K562 (cell line): Measurements from ENCODE around the gene UBN1. TPM values are rescaled to one million over a fixed set of nuclear protein-coding genes. Genes with fewer than 3 reads are reported as not detected.

Experiments used
- ATAC-seq: fragments of 200-7000 bp; cut with Tn5 transposase; 3 replicates; pipeline ENCODE4 v1.9.1; 2020; ENCODE audit warnings: moderate library complexity
- BruUV-seq: library from RNA; stranded (reverse); fragments of 400-500 nt; replicated peaks from 2 replicates; lab custom pipeline; 2021; lab: Mats Ljungman, UMichigan
- CTCF ChIA-PET: fragments of 300-600 bp; formaldehyde crosslinking; extraction: SDS; loops from one replicate; lab custom pipeline; 2021; ENCODE audit warnings: low intra/inter-chr PET ratio; lab: Yijun Ruan, JAX
- POLR2A ChIA-PET: fragments of 300-600, 350-650 bp; sonication (Branson Sonifier 250); formaldehyde crosslinking; extraction: SDS; loops from one replicate; lab custom pipeline; 2021; ENCODE audit warnings: antibody characterized with exemption, inconsistent platforms; lab: Yijun Ruan, JAX
- DNase-seq, 4 experiments: peaks; one replicate each; pipeline versions ENCODE4 v3.0.0 to v3.0.0-alpha.2; 2011 to 2018; ENCODE audit warnings: low spot score in 3 of 4, mixed read lengths in 3 of 4; ENCODE audit errors: extremely low read depth in 1 of 4
- FAIRE-seq: peaks from 2 replicates; lab custom pipeline; 2011; peaks lifted over from hg19 to GRCh38; lab: Jason Lieb, UNC
- H2AFZ ChIP-seq: 2 replicates; pipeline ENCODE4 v1.6.0; 2011; ENCODE audit warnings: low read depth, low read length, control low read depth, inconsistent platforms
- H3K27ac ChIP-seq: fragments of 200-600 bp; 3 replicates; pipeline ENCODE4 v1.8.0; 2011; ENCODE audit warnings: low read depth, mild to moderate bottlenecking, control low read depth, inconsistent platforms, low read length, moderate library complexity, mixed read lengths; ENCODE audit errors: extremely low read depth
- H3K27me3 ChIP-seq, 2 experiments: fragments of 300-600 bp in 1 of 2; 2 replicates in 1 of 2; 3 replicates in 1 of 2; pipeline versions ENCODE4 v1.6.0 to v1.8.0; 2011; ENCODE audit warnings: inconsistent platforms in 2 of 2, low read length in 2 of 2, mild to moderate bottlenecking in 1 of 2, mixed read lengths in 1 of 2, moderate library complexity in 1 of 2; ENCODE audit not compliant: control insufficient read depth in 2 of 2, insufficient read depth in 2 of 2
- H3K36me3 ChIP-seq: fragments of 300-600 bp; 3 replicates; pipeline ENCODE4 v1.8.0; 2011; ENCODE audit warnings: mild to moderate bottlenecking, low read length, inconsistent platforms; ENCODE audit not compliant: control insufficient read depth, insufficient read depth
- H3K4me1 ChIP-seq, 2 experiments: fragments of 200-600 bp in 1 of 2; replicated peaks in 1 of 2; 2 replicates in 1 of 2; 3 replicates in 1 of 2; pipeline versions ENCODE4 v1.5.1 to v1.8.0; 2011; ENCODE audit warnings: inconsistent platforms in 2 of 2, low read length in 2 of 2, mild to moderate bottlenecking in 1 of 2, mixed read lengths in 1 of 2, moderate library complexity in 1 of 2; ENCODE audit not compliant: control insufficient read depth in 2 of 2, insufficient read depth in 2 of 2
- H3K4me2 ChIP-seq: 2 replicates; pipeline ENCODE4 v1.6.1; 2011; ENCODE audit warnings: low read length, control low read depth, inconsistent platforms, mixed read lengths; ENCODE audit not compliant: insufficient read depth
- H3K4me3 ChIP-seq: fragments of 200-600 bp; sonication (generic), shearing (Covaris generic); 2 replicates; pipeline ENCODE4 v1.5.1; 2016; ENCODE audit warnings: control low read depth, inconsistent platforms
- H3K79me2 ChIP-seq: fragments of 200-600 bp; 3 replicates; pipeline ENCODE4 v1.8.0; 2011; ENCODE audit warnings: low read length, inconsistent platforms; ENCODE audit not compliant: control insufficient read depth, insufficient read depth
- H3K9ac ChIP-seq, 2 experiments: 2 replicates each; pipeline versions ENCODE4 v1.6.0 to v1.6.1; 2011; ENCODE audit warnings: low read depth in 2 of 2, low read length in 2 of 2, control low read depth in 1 of 2, inconsistent platforms in 1 of 2, mild to moderate bottlenecking in 1 of 2, mixed read lengths in 1 of 2; ENCODE audit not compliant: insufficient read depth in 1 of 2
- H3K9me1 ChIP-seq: one replicate; pipeline ENCODE4 v1.6.0; 2011; ENCODE audit warnings: inconsistent platforms, mild to moderate bottlenecking, low read length, moderate library complexity; ENCODE audit not compliant: control insufficient read depth, insufficient read depth
- H3K9me3 ChIP-seq: replicated peaks from 2 replicates; pipeline ENCODE4 v1.5.1; 2011; ENCODE audit warnings: low read depth, low read length, inconsistent platforms; ENCODE audit not compliant: control insufficient read depth, insufficient read depth
- H4K20me1 ChIP-seq: replicated peaks from 2 replicates; pipeline ENCODE4 v1.6.1; 2011; ENCODE audit warnings: low read length, inconsistent platforms, mixed read lengths; ENCODE audit not compliant: control insufficient read depth, insufficient read depth
- ADNP ChIP-seq: fragments of 200-800 bp; sonication (Bioruptor generic); IDR thresholded peaks from 2 replicates; pipeline ENCODE4 v1.6.1; 2016; ENCODE audit warnings: missing genetic modification characterization, missing compliant biosample characterization
- ATF3 ChIP-seq, 2 experiments: fragments of 450-650 bp in 1 of 2; sonication (generic) in 1 of 2; formaldehyde crosslinking in 1 of 2; IDR thresholded peaks in 1 of 2; conservative IDR thresholded peaks in 1 of 2; 2 replicates each; pipeline versions ENCODE4 v1.6.1 to v1.8.1; 2016 to 2023; ENCODE audit warnings: mild to moderate bottlenecking in 2 of 2, moderate library complexity in 2 of 2, inconsistent platforms in 1 of 2, missing genetic modification reagents in 1 of 2
- CHCHD3 ChIP-seq: fragments of 250-450 bp; sonication (Bioruptor Pico); IDR thresholded peaks from 2 replicates; pipeline ENCODE4 v2.1.2; 2022; ENCODE audit warnings: mild to moderate bottlenecking
- EP400 ChIP-seq: fragments of 450-650 bp; IDR thresholded peaks from 2 replicates; pipeline ENCODE4 v1.6.1; 2017; ENCODE audit warnings: antibody characterized with exemption, mild to moderate bottlenecking, moderate library complexity
- ETS1 ChIP-seq: conservative IDR thresholded peaks from 2 replicates; pipeline ENCODE4 v1.6.1; 2011; ENCODE audit warnings: low read depth, mild to moderate bottlenecking, low read length; ENCODE audit not compliant: control insufficient read depth
- GATA2 ChIP-seq: sonication (generic); formaldehyde crosslinking; IDR thresholded peaks from 2 replicates; pipeline ENCODE4 v1.4.0; 2020; ENCODE audit warnings: mild to moderate bottlenecking, missing genetic modification reagents
- MNT ChIP-seq, 2 experiments: fragments of 450-650 bp; conservative IDR thresholded peaks; 2 replicates each; pipeline ENCODE4 v1.6.1; 2017; ENCODE audit warnings: mild to moderate bottlenecking in 2 of 2, moderate library complexity in 2 of 2
- POLR2AphosphoS5 ChIP-seq: IDR thresholded peaks from 2 replicates; pipeline ENCODE4 v1.6.1; 2011; ENCODE audit warnings: mild to moderate bottlenecking, low read depth, low read length, moderate library complexity; ENCODE audit not compliant: control insufficient read depth, insufficient read depth
- SIX5 ChIP-seq, 2 experiments: IDR thresholded peaks; 2 replicates each; pipeline ENCODE4 v1.6.1; 2011; ENCODE audit warnings: low read length in 2 of 2, borderline replicate concordance in 1 of 2, low read depth in 1 of 2, mild to moderate bottlenecking in 1 of 2, moderate library complexity in 1 of 2; ENCODE audit not compliant: insufficient read depth in 1 of 2
- TRIM25 ChIP-seq: fragments of 450-650 bp; IDR thresholded peaks from 2 replicates; pipeline ENCODE4 v1.7.0; 2016; ENCODE audit warnings: borderline replicate concordance
- WGBS: fragments of 100-300 bp; shearing (Covaris generic); methylation state at CpG from one replicate; pipeline ENCODE4 v1.1.6; 2016; ENCODE audit warnings: low coverage, mixed read lengths; ENCODE audit not compliant: insufficient coverage; ENCODE audit errors: missing lambda C conversion rate; 5-methylcytosine and 5-hydroxymethylcytosine counted together
- in situ Hi-C: fragments of 300-500 bp; cut with MboI; formaldehyde crosslinking; loops from 4 replicates; pipeline ENCODE4 v1.15.0; 2018; ENCODE audit warnings: inconsistent platforms, mixed read lengths
- intact Hi-C: fragments of 100-400 bp; cut with micrococcal nuclease; formaldehyde crosslinking; loops from 2 replicates; pipeline ENCODE4 v1.14.2; 2022
- polyA plus RNA-seq, 8 experiments: library from polyadenylated mRNA; depleted of rRNA in 4 of 8; stranded (reverse) in 5 of 8; unstranded in 3 of 8; fragments of >200 nt; fragmentation: Nextera tagmentation in 2 of 8; fragmentation: Illumina TruSeq in 1 of 8; extraction: Ambion mirVana in 2 of 8; extraction: Trizol in 1 of 8; gene quantifications; 2 replicates each; pipeline versions ENCODE4 v1.2.1 to v1.2.3, GENCODE V29; 2011 to 2014; ENCODE audit warnings: inconsistent platforms in 1 of 8, missing spikeins in 1 of 8
- total RNA-seq, 7 experiments: library from RNA; depleted of rRNA in 6 of 7; stranded (reverse); fragments of >200 nt in 6 of 7; fragmentation: Illumina TruSeq in 2 of 7; extraction: Trizol in 2 of 7; gene quantifications; 2 replicates each; pipeline versions ENCODE4 v1.2.1 to v1.2.3, GENCODE V29; 2011 to 2021; ENCODE audit warnings: low replicate concordance in 1 of 7

Gene UBN1
- total and polyA plus RNA-seq, 9 of the 15 experiments (the other 6 are each of a cell fraction or from before 2014, with no cell fraction given) = 1.5 to 45.7 (median 20.6) TPM

- H3K4me2 ChIP-seq = peak overlapping the region; percentile 39; the same call in 1 of the 2 replicates
- TF ChIP-seq SIX5 (IDR thresholded peaks at IDR 0.05; ENCODE audit: borderline replicate concordance in 1 of 2, insufficient read depth in 1 of 2, low read depth in 1 of 2, low read length in 2 of 2) = no peak
- no peak for TF ChIP-seq ETS1
- 0 out of 2 replicates have a peak, but pooled peaks have one; percentile 15 for TF ChIP-seq EP400
- TF ChIP-seq MNT (conservative IDR thresholded peaks at IDR 0.05) = peak; percentile 27 to 39; a peak in 1 of 4 replicates
- TF ChIP-seq ADNP = no peak
- peak; percentile 39; the same call in 1 of the 2 replicates for TF ChIP-seq ATF3 (IDR thresholded peaks at IDR 0.05)
- no peak for TF ChIP-seq ATF3 (CRISPR knock-in tag; conservative IDR thresholded peaks at IDR 0.05)
- TF ChIP-seq CHCHD3 (CRISPR knock-in tag) = no peak
- no peak for TF ChIP-seq TRIM25
- TF ChIP-seq POLR2AphosphoS5 = no peak
- no peak for TF ChIP-seq GATA2 (CRISPR knock-in tag)
Observed at GRCh38 chr16:4852221-4852872, 5.1 kb downstream of the UBN1 start.

More at GRCh38 chr16:4852221-4852872, 5.1 kb downstream of the UBN1 start:
- WGBS = 73% methylated on average over 1 of the region's 1 CpG
- H3K27me3 ChIP-seq = no peaks in the 10 kb centered on the region
- FAIRE-seq (no peak), ATAC-seq (peak; percentile 41; the same call in 2 of the 3 replicates), DNase-seq (peak; percentile 51 to 75 (median 62))
- CTCF ChIA-PET = interaction anchor here (0.6 kb wide), 1 partner anchor 782 kb away, joined by 3 read pairs; no protein-coding TSS in a partner anchor
- H3K27ac ChIP-seq = peak overlapping the region; percentile 41; the same call in 2 of the 3 replicates
- peaks cover 57% of the 10 kb centered on the region for H3K79me2 ChIP-seq
- no peaks in the 10 kb centered on the region for H3K9me3 ChIP-seq
- peaks cover 55% of the 10 kb centered on the region for H3K36me3 ChIP-seq
- in situ Hi-C loops (no loop called here), intact Hi-C loops (no loop called here)
- peak overlapping the region in 1 of 2 experiments; percentile 27; a peak in 1 of 4 replicates for H3K9ac ChIP-seq
- POLR2A ChIA-PET = interaction anchor here (0.5 to 4.5 kb wide), 3 partner anchors 10 to 55 kb away, joined by 3 to 20 read pairs (median 3); no protein-coding TSS in a partner anchor
- no TSS peak for BruUV-seq
- no peak overlapping the region for H2AFZ ChIP-seq
- H3K4me1 ChIP-seq = peaks cover 17 to 33% of the 10 kb centered on the region in 2 experiments
- H3K9me1 ChIP-seq = no peaks in the 10 kb centered on the region
- no peak overlapping the region for H3K4me3 ChIP-seq
- peaks cover 36% of the 10 kb centered on the region for H4K20me1 ChIP-seq
